ENCODE data around the gene KCNC1.

DNA sequence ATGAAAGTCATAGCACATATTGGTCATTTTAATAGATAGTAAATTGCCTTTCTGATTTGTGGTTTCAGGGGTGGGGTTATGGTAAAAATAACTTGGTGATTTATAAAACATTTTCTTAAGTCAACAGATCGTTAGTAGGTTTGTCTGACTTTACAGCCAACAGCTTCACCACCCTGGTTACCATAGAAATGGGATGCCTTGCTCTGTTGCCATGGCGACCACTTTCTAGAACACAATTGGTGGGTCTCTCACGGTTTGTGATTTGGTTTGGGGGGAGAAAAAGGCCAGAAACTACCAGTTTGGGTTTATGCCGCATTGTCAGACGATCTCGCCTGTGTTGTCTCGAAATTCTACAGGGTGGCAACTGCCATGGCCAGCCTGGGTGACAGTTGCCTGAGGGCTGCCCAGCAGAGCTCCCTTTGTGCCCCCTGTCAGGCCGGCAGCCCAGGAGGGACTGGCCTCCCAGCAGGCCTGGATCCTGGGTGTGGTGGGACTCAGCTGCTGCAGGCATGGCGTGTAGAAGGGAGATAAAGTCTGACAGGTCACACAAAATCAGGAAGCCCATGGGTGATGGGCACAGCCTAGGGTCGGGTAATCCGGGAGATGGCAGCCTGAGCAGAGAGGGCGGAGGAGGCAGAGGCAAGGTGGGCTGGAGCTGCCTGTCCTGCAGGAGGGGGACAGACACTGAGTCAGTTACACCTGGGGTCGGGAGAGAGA, 30.9 kb downstream of the KCNC1 start:
- TF ChIP-seq CTCF (IDR thresholded peaks at IDR 0.05) (no peak), POLR2A (IDR thresholded peaks at IDR 0.05) (no peak), POLR2AphosphoS5 (IDR thresholded peaks at IDR 0.05) (no peak)
